Fibroblast of skin of left biceps (primary cell): ENCODE data around the gene TEX261.

Source experiments
- DNase-seq, 2 experiments: peaks; one replicate each; pipeline ENCODE4 v3.0.0-alpha.2; 2013; ENCODE audit warnings: low read depth in 2 of 2

The TEX261 gene

GRCh38 chr2:70936979-70937811, 57.5 kb downstream of the TEX261 start:
- no peak for DNase-seq

- no peak for DNase-seq
These were observed 58.3 kb downstream of the TEX261 start for GRCh38 chr2:70936165-70936978.
